ENCODE results near the gene B9D1.

B9D1 gene

GRCh38 chr17:19318611-19319010 lies 43.9 kb downstream of the B9D1 start:
- no peak for DNase-seq (ENCODE audit: low read depth)

GRCh38 chr17:19317359-19318095 lies 45.0 kb downstream of the B9D1 start:
- DNase-seq (ENCODE audit: low read depth) = no peak

GRCh38 chr17:19316761-19317358 lies 45.7 kb downstream of the B9D1 start:
- no peak for DNase-seq (ENCODE audit: low read depth)

- no peak for DNase-seq (ENCODE audit: low read depth)
These were observed 47.4 kb downstream of the B9D1 start for GRCh38 chr17:19315104-19315503.

GRCh38 chr17:19313746-19314651 lies 48.5 kb downstream of the B9D1 start:
- no peak for DNase-seq (ENCODE audit: low read depth)

GRCh38 chr17:19313066-19313745 lies 49.3 kb downstream of the B9D1 start:
- DNase-seq (ENCODE audit: low read depth) = no peak

GRCh38 chr17:19312406-19312805 lies 50.1 kb downstream of the B9D1 start:
- no peak for DNase-seq (ENCODE audit: low read depth)

GRCh38 chr17:19311421-19312215 lies 50.9 kb downstream of the B9D1 start:
- DNase-seq (ENCODE audit: low read depth) = no peak

GRCh38 chr17:19311016-19311415 lies 51.5 kb downstream of the B9D1 start:
- no peak for DNase-seq (ENCODE audit: low read depth)

GRCh38 chr17:19310151-19310550 lies 52.4 kb downstream of the B9D1 start:
- no peak for DNase-seq (ENCODE audit: low read depth)

- DNase-seq (ENCODE audit: low read depth) = no peak
These were observed 52.8 kb downstream of the B9D1 start for GRCh38 chr17:19309701-19310100.

GRCh38 chr17:19308398-19308797 lies 54.1 kb downstream of the B9D1 start:
- no peak for DNase-seq (ENCODE audit: low read depth)

GRCh38 chr17:19307521-19307920 lies 55.0 kb downstream of the B9D1 start:
- no peak for DNase-seq (ENCODE audit: low read depth)

- DNase-seq (ENCODE audit: low read depth) = no peak
These were observed 56.1 kb downstream of the B9D1 start for GRCh38 chr17:19306160-19307111.

GRCh38 chr17:19305761-19306159 lies 56.8 kb downstream of the B9D1 start:
- no peak for DNase-seq (ENCODE audit: low read depth)

GRCh38 chr17:19305256-19305655 lies 57.3 kb downstream of the B9D1 start:
- DNase-seq (ENCODE audit: low read depth) = no peak

- DNase-seq (ENCODE audit: low read depth) = no peak
These were observed 57.8 kb downstream of the B9D1 start for GRCh38 chr17:19304751-19305150.

- no peak for DNase-seq (ENCODE audit: low read depth)
These were observed 58.3 kb downstream of the B9D1 start for GRCh38 chr17:19304209-19304608.

- no peak for DNase-seq (ENCODE audit: low read depth)
These were observed 59.2 kb downstream of the B9D1 start for GRCh38 chr17:19303367-19303776.

GRCh38 chr17:19302791-19303331 lies 59.7 kb downstream of the B9D1 start:
- no peak for DNase-seq (ENCODE audit: low read depth)
